H1 (cell line): ENCODE results near the gene SUMF1. TPM values are rescaled to one million over a fixed set of nuclear protein-coding genes. Genes with fewer than 3 reads are reported as not detected.

Experiments
- CTCF ChIA-PET: fragments of 300-600 bp; sonication (Branson Sonifier 250); formaldehyde crosslinking; loops from one replicate; lab custom pipeline; 2021; ENCODE audit not compliant: partially characterized antibody; lab: Charles Lee
- POLR2A ChIA-PET: fragments of 300-600 bp; sonication (Branson Sonifier 250); formaldehyde crosslinking; loops from one replicate; lab custom pipeline; 2021; ENCODE audit warnings: inconsistent platforms; ENCODE audit not compliant: partially characterized antibody; lab: Charles Lee
- DNase-seq, 2 experiments: peaks; one replicate each; pipeline versions ENCODE4 v3.0.0 to v3.0.0-alpha.2; 2010 to 2022; ENCODE audit warnings: low spot score in 2 of 2, low read depth in 1 of 2, mixed read lengths in 1 of 2
- FAIRE-seq: peaks from 2 replicates; lab custom pipeline; 2011; peaks lifted over from hg19 to GRCh38; lab: Jason Lieb, UNC
- H2AFZ ChIP-seq: 2 replicates; pipeline ENCODE4 v1.8.1; 2012; ENCODE audit warnings: low read length, inconsistent platforms
- H2AK5ac ChIP-seq: 2 replicates; pipeline ENCODE4 v1.6.1; 2013; ENCODE audit warnings: low read depth, low read length
- H2BK120ac ChIP-seq: replicated peaks from 2 replicates; pipeline ENCODE3; 2013; ENCODE audit warnings: low read depth, low read length, inconsistent platforms
- H2BK12ac ChIP-seq: 2 replicates; pipeline ENCODE4 v1.6.1; 2013; ENCODE audit warnings: low read depth, low read length
- H2BK15ac ChIP-seq: 2 replicates; pipeline ENCODE4 v1.6.1; 2013; ENCODE audit warnings: low read length
- H2BK20ac ChIP-seq: 2 replicates; pipeline ENCODE4 v1.6.1; 2013; ENCODE audit warnings: low read length
- H2BK5ac ChIP-seq: 2 replicates; pipeline ENCODE4 v1.6.1; 2013; ENCODE audit warnings: low read depth, low read length
- H3K14ac ChIP-seq: 2 replicates; pipeline ENCODE4 v1.6.1; 2013; ENCODE audit warnings: inconsistent platforms; ENCODE audit not compliant: insufficient read length
- H3K18ac ChIP-seq: 2 replicates; pipeline ENCODE4 v1.6.1; 2013; ENCODE audit warnings: low read length; ENCODE audit errors: extremely low read depth
- H3K23ac ChIP-seq: 2 replicates; pipeline ENCODE4 v1.6.1; 2013; ENCODE audit warnings: inconsistent platforms; ENCODE audit not compliant: insufficient read length
- H3K23me2 ChIP-seq: 2 replicates; pipeline ENCODE4 v1.6.1; 2013; ENCODE audit warnings: low read depth, low read length
- H3K27ac ChIP-seq: 2 replicates; pipeline ENCODE4 v1.6.1; 2011; ENCODE audit warnings: low read depth, low read length, inconsistent platforms
- H3K27me3 ChIP-seq, 4 experiments: replicated peaks in 1 of 4; 1 replicate in 1 of 4; 2 replicates in 3 of 4; pipeline versions ENCODE4 v1.6.1 to v1.8.1; 2011 to 2013; ENCODE audit warnings: low read length in 3 of 4, mild to moderate bottlenecking in 3 of 4, inconsistent platforms in 2 of 4, mixed read lengths in 2 of 4, moderate library complexity in 1 of 4; ENCODE audit not compliant: control insufficient read depth in 3 of 4, insufficient read depth in 3 of 4; ENCODE audit errors: extremely low read depth in 1 of 4
- H3K36me3 ChIP-seq, 4 experiments: 2 replicates each; pipeline versions ENCODE4 v1.6.1 to v1.8.1; 2011 to 2013; ENCODE audit warnings: mild to moderate bottlenecking in 4 of 4, low read length in 3 of 4, moderate library complexity in 2 of 4, control low read depth in 1 of 4, inconsistent platforms in 1 of 4; ENCODE audit not compliant: insufficient read depth in 4 of 4, control insufficient read depth in 2 of 4
- H3K4ac ChIP-seq: replicated peaks from 2 replicates; pipeline ENCODE3; 2013; ENCODE audit warnings: low read length, low read depth, mixed read lengths, inconsistent platforms; ENCODE audit not compliant: insufficient read length
- H3K4me1 ChIP-seq, 4 experiments: replicated peaks in 1 of 4; 1 replicate in 1 of 4; 2 replicates in 3 of 4; pipeline versions ENCODE4 v1.6.1 to v1.8.1; 2011 to 2013; ENCODE audit warnings: low read length in 3 of 4, inconsistent platforms in 2 of 4, mixed read lengths in 1 of 4; ENCODE audit not compliant: insufficient read depth in 4 of 4, control insufficient read depth in 3 of 4
- H3K4me2 ChIP-seq, 2 experiments: 2 replicates each; pipeline versions ENCODE4 v1.6.1 to v1.8.1; 2011 to 2013; ENCODE audit warnings: low read depth in 2 of 2, low read length in 2 of 2, control low read depth in 1 of 2, inconsistent platforms in 1 of 2, mild to moderate bottlenecking in 1 of 2; ENCODE audit not compliant: insufficient read depth in 1 of 2
- H3K4me3 ChIP-seq, 4 experiments: fragments of 200-600, 300-600 bp in 1 of 4; sonication (generic), shearing (Covaris generic), sonication (Bioruptor Twin) in 1 of 4; 2 replicates each; pipeline versions ENCODE4 v1.5.1 to v1.8.1; 2011 to 2016; ENCODE audit warnings: low read length in 4 of 4, low read depth in 3 of 4, control low read depth in 2 of 4, inconsistent platforms in 2 of 4, mild to moderate bottlenecking in 2 of 4, mixed read lengths in 1 of 4, moderate library complexity in 1 of 4; ENCODE audit not compliant: insufficient read depth in 2 of 4; ENCODE audit errors: extremely low read depth in 1 of 4
- H3K56ac ChIP-seq: replicated peaks from 2 replicates; pipeline ENCODE3; 2013; ENCODE audit warnings: low read depth, mild to moderate bottlenecking, mixed read lengths, low read length, inconsistent platforms; ENCODE audit not compliant: insufficient read length
- H3K79me1 ChIP-seq: 2 replicates; pipeline ENCODE4 v1.6.1; 2013; ENCODE audit warnings: low read depth, low read length, control low read depth
- H3K79me2 ChIP-seq, 2 experiments: 2 replicates each; pipeline versions ENCODE4 v1.6.1 to v1.8.1; 2012 to 2013; ENCODE audit warnings: low read length in 2 of 2, mild to moderate bottlenecking in 2 of 2, inconsistent platforms in 1 of 2; ENCODE audit not compliant: insufficient read depth in 2 of 2, control insufficient read depth in 1 of 2
- H3K9ac ChIP-seq, 4 experiments: replicated peaks in 1 of 4; 1 replicate in 1 of 4; 2 replicates in 3 of 4; pipeline versions ENCODE4 v1.6.1 to v1.8.1; 2011 to 2013; ENCODE audit warnings: low read depth in 3 of 4, low read length in 3 of 4, control low read depth in 2 of 4, mild to moderate bottlenecking in 2 of 4, moderate library complexity in 2 of 4, inconsistent platforms in 1 of 4; ENCODE audit errors: extremely low read depth in 1 of 4
- H3K9me3 ChIP-seq, 2 experiments: 2 replicates each; pipeline versions ENCODE4 v1.6.1 to v1.8.1; 2012 to 2013; ENCODE audit warnings: mild to moderate bottlenecking in 2 of 2, moderate library complexity in 2 of 2, control low read depth in 1 of 2, inconsistent platforms in 1 of 2, low read depth in 1 of 2, low read length in 1 of 2, mixed read lengths in 1 of 2; ENCODE audit not compliant: insufficient read depth in 2 of 2
- H4K20me1 ChIP-seq, 2 experiments: replicated peaks in 1 of 2; 2 replicates each; pipeline versions ENCODE3 to v1.8.1; 2011 to 2013; ENCODE audit warnings: inconsistent platforms in 2 of 2, low read length in 2 of 2, mild to moderate bottlenecking in 1 of 2; ENCODE audit not compliant: insufficient read depth in 2 of 2, control insufficient read depth in 1 of 2
- H4K5ac ChIP-seq: 2 replicates; pipeline ENCODE4 v1.6.1; 2013; ENCODE audit warnings: low read length, low read depth, mixed read lengths, inconsistent platforms; ENCODE audit not compliant: insufficient read length
- H4K8ac ChIP-seq: 2 replicates; pipeline ENCODE4 v1.8.0; 2013; ENCODE audit warnings: mild to moderate bottlenecking, moderate library complexity, low read length, inconsistent platforms; ENCODE audit not compliant: insufficient read depth; ENCODE audit errors: extremely low read depth
- H4K91ac ChIP-seq: replicated peaks from 2 replicates; pipeline ENCODE3; 2013; ENCODE audit warnings: low read length, mixed read lengths, inconsistent platforms; ENCODE audit not compliant: insufficient read length
- JUND ChIP-seq: IDR thresholded peaks from 2 replicates; pipeline ENCODE4 v1.6.1; 2011; ENCODE audit warnings: mild to moderate bottlenecking, improper control_type of control experiment, low read length
- MAFK ChIP-seq: IDR thresholded peaks from 2 replicates; pipeline ENCODE4 v1.6.1; 2012; ENCODE audit warnings: low read depth, mild to moderate bottlenecking, improper control_type of control experiment, low read length
- TEAD4 ChIP-seq: IDR thresholded peaks from 2 replicates; pipeline ENCODE4 v1.6.1; 2012; ENCODE audit warnings: low read depth, low read length, inconsistent platforms, mixed read lengths
- WGBS, 2 experiments: shearing (Covaris generic) in 1 of 2; methylation state at CpG; one replicate each; pipeline versions ENCODE4 v1.1.6 to v1.1.7; 2013 to 2015; ENCODE audit warnings: low lambda C conversion rate in 2 of 2, mixed read lengths in 2 of 2, inconsistent platforms in 1 of 2, low coverage in 1 of 2, missing lambda C conversion rate in 1 of 2; ENCODE audit not compliant: insufficient replicate concordance in 2 of 2, insufficient coverage in 1 of 2, insufficient read length in 1 of 2; ENCODE audit errors: extremely low coverage in 1 of 2, missing lambda C conversion rate in 1 of 2; 5-methylcytosine and 5-hydroxymethylcytosine counted together
- polyA plus RNA-seq, 7 experiments: library from polyadenylated mRNA; depleted of rRNA in 3 of 7; stranded (reverse) in 5 of 7; unstranded in 2 of 7; fragments of >200 nt in 5 of 7; fragments of 200-250 nt in 2 of 7; gene quantifications; 1 replicate in 5 of 7; 2 replicates in 1 of 7; 4 replicates in 1 of 7; pipeline versions ENCODE4 v1.2.1 to v1.2.3, GENCODE V29; 2011 to 2013; ENCODE audit warnings: missing spikeins in 2 of 7, mixed read lengths in 2 of 7
- total RNA-seq: library from RNA; stranded (reverse); fragmentation: NEBNext Ultra II Directional; extraction: Animal tissue kit (Norgen Biotek cat#: 25700); gene quantifications from 2 replicates; pipeline ENCODE4 v1.2.1, GENCODE V29; 2021

SUMF1 gene
- total and polyA plus RNA-seq, 2 of the 8 experiments (the other 6 are each of a cell fraction or from before 2014, with no cell fraction given), result 12.5 to 15.0 TPM

DNA sequence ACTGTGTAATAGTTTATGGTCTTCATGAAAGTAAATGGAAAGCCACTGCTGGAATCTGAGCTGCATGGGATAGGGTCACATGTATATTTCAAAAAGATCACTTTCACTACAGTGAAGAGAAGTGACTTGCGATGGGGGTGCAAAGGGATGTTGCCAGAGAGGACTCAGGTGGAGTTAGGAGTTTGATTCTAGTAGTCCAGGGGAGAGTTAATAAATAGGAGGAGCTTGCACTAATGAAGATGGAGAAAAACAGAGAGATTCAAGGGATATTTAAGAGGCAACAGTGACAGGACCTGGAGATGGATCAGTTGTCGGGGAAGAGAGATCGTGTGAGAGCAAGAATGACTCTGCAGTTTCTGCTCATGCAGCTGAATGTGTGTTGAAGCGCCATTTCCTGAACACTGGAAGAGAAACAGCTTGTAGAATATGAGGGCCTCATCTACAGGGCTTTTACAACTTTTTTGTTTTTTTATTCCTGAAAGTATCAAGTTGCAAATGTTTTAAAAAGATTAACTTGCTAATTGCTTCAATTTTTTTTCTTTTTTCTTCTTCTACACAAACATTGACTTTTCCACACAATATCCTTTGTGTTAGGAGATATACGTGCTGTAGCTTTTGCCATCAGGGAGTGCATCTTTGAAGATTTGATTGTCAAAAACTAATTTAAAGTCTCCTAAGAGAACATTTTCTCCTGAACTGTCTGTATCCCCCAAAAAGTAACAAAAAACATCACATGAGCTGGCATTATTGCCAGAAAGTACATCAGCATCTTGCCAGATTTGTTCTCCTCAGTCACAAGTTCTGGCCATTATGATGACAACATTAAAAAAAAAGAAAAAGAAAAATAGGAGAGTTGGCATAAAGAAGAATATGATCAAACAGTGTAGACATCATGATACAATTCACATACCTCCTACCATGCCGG, 126.4 kb downstream of the SUMF1 start:
- no peaks in the 10 kb centered on the region for H3K9me3 ChIP-seq
- H2AFZ ChIP-seq, result no peak overlapping the region
- H2BK120ac ChIP-seq, result no peak overlapping the region
- H3K27me3 ChIP-seq, result no peaks in the 10 kb centered on the region
- H3K23me2 ChIP-seq, result no peaks in the 10 kb centered on the region
- no peak overlapping the region for H2AK5ac ChIP-seq
- TF ChIP-seq MAFK (peak; percentile 42; the same call in 1 of the 2 replicates), TEAD4 (no peak), JUND (no peak)
- H4K91ac ChIP-seq, result no peak overlapping the region
- no peak overlapping the region for H3K23ac ChIP-seq
- ChIA-PET POLR2A (interaction anchor here (0.7 to 1.0 kb wide), 2 partner anchors 10 to 734 kb away, joined by 3 read pairs; no protein-coding TSS in a partner anchor), CTCF (interaction anchor here (0.5 to 2.8 kb wide), 9 partner anchors 10 to 294 kb away, joined by 3 to 21 read pairs (median 5); no protein-coding TSS in a partner anchor)
- H4K20me1 ChIP-seq, result no peaks in the 10 kb centered on the region
- H3K4me3 ChIP-seq, result no peak overlapping the region
- no peak overlapping the region for H4K5ac ChIP-seq
- 0 out of 2 replicates have a peak overlapping the region, but pooled peaks have one; percentile 2 for H2BK12ac ChIP-seq
- no peaks in the 10 kb centered on the region for H3K79me1 ChIP-seq
- peaks cover 0 to 7% (median 3%) of the 10 kb centered on the region in 4 experiments; a peak in 3 of 7 replicates for H3K4me1 ChIP-seq
- H3K14ac ChIP-seq, result no peak overlapping the region
- no peak overlapping the region for H3K4ac ChIP-seq
- H3K27ac ChIP-seq, result no peak overlapping the region
- no peak overlapping the region for H2BK5ac ChIP-seq
- no peak for FAIRE-seq
- no peak overlapping the region for H3K56ac ChIP-seq
- H4K8ac ChIP-seq, result no peak overlapping the region
- H3K79me2 ChIP-seq, result no peaks in the 10 kb centered on the region
- no peaks in the 10 kb centered on the region for H3K36me3 ChIP-seq
- DNase-seq, result no peak
- no peak overlapping the region for H2BK20ac ChIP-seq
- H3K18ac ChIP-seq, result no peak overlapping the region; the same call in 1 of the 2 replicates
- no peak overlapping the region for H2BK15ac ChIP-seq
- no peak overlapping the region for H3K4me2 ChIP-seq
- H3K9ac ChIP-seq, result no peak overlapping the region
- 82% methylated on average over 6 of the region's 6 CpGs; no CpG with 5 or more reads in 1 of the 2 experiments for WGBS, 2 experiments
